Iris pigment epithelial cell (primary cell): ENCODE data around the gene EML4.

Experiments used
- DNase-seq: peaks from one replicate; pipeline ENCODE4 v3.0.0-alpha.2; 2011; ENCODE audit warnings: low read depth

Gene EML4

GRCh38 chr2:42194428-42194827 is 25.3 kb downstream of the EML4 start:
- no peak for DNase-seq

DNA sequence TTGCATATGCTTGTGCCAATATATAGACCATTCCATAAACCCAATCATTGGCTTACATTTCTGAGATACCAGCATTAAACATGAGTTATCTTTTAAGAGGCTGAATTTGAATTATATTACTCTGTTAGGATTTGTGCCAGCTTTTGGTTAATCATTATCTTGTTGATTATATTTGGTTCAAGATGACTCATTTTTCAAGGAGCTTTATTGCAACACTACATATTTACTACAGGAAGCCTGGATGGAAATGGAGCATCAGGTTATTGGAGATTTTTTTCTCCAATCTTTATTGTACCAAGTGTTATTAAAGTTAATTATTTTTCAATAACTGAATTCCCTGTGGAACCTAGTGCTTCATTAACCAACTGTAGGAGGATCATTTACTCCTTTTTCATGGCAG is 26.4 kb downstream of the EML4 start:
- peak; percentile 84 for DNase-seq

DNA sequence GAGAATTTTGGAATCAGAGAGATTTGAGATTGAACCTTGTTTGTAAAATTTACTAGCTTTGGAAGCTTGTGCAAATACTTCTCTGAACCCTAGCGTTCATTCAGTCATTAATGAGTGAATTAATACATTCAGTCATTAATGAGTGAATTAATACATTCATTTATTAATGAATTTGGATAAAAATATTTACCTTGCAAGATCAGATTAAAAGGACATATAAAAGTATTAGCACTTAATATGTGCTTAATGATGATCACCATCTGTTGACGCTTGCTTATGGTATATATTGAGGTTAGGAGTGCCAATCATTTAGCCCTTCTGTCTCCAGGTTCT is 26.9 kb downstream of the EML4 start:
- no peak for DNase-seq

DNA sequence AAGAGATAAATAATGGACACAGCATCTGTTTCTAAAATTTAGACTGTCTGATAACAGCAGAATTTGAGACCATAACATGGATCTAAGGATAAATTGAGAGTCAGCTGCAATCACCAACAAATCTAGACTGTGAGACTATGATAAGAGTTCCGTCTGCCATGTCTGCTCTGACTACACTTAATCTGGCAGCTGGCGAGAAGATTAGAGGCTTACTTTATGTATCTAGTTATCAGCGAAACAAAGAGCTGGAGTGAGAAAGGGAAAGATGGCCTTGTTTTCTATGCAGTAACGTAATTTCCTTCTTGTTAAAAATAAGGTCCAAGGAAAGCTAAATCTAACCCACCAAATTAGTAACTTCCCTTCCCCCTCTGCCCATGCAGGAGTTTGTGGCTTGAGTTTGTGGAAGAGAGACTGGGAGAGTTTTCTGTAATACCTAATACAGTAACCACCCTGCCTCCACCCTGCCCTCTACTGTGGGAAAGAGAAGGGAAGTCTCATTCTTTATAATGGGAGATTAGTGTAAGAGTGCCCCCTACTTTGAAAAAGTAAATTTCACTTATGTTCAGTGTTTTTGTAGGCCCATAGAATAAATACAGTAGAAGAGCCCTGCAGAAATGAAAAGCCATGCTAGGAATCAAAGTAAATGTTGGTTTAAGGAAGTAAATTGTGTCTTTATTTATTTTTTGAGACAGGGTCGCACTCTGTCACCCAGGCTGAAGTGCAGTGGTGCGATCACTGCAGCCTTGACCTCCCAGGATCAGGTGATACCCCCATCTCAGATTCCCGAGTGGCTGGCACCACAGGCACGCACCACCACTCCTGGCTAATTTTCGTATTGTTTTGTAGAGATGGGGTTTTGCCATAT is 27.5 kb downstream of the EML4 start:
- DNase-seq, result peak; percentile 71

GRCh38 chr2:42197792-42198191 is 28.6 kb downstream of the EML4 start:
- DNase-seq, result no peak

DNA sequence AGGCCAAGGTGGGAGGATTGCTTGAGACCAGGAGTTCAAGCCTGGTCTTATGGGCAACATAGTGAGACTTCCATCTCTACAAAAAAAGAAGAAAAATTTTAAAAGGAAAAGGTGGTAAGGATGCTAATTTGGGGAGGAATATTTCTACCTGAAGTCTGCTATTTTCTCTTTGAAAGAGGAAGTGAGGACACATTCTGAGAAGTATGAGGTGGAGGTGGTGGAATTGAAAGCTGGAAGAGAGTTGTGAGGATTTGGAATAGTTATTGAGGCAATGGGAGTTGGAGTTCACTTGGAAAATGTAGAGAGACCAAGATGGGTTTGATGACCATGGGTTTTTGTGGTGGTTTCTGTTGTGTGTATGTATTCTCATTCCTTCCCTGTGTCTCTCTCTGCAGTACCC is 29.3 kb downstream of the EML4 start:
- no peak for DNase-seq

DNA sequence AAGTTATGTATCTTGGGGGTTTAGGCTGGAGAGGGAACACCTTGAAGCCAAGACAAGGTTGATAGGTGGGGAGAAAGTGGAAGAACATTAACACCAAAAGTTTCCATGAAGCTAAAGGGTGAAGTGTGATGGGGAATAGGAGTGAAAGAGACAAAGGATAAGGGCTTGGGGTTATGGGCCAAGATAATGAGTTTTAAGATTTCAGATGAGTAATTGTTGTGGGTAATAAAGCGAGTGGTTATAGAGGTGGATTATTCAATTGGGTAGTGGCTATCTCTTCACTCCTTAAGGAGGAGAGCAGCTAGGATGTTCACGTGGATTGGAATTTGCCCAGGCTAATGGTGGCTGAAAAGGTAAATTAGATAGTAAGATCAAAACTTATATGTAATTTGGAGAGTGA is 29.8 kb downstream of the EML4 start:
- DNase-seq, result no peak

DNA sequence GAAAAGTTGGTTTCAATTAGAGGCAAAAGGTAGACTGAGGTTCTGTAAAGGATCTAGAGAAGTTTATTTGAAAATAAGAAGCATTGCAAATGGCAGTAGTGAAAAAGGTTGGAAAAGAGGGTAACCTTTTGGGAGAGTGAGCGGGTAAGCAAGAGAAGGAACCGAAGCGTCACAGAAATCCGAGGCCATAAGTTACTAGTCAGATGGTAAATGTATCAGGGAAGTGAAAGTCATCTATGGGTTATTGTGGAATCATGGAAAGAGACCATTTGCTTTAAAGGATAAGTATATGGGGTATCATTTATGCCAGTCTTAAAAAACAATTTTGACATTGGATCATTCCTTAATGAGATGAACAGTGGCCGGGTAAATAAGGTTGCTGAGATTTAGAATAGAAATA is 30.5 kb downstream of the EML4 start:
- no peak for DNase-seq

DNA sequence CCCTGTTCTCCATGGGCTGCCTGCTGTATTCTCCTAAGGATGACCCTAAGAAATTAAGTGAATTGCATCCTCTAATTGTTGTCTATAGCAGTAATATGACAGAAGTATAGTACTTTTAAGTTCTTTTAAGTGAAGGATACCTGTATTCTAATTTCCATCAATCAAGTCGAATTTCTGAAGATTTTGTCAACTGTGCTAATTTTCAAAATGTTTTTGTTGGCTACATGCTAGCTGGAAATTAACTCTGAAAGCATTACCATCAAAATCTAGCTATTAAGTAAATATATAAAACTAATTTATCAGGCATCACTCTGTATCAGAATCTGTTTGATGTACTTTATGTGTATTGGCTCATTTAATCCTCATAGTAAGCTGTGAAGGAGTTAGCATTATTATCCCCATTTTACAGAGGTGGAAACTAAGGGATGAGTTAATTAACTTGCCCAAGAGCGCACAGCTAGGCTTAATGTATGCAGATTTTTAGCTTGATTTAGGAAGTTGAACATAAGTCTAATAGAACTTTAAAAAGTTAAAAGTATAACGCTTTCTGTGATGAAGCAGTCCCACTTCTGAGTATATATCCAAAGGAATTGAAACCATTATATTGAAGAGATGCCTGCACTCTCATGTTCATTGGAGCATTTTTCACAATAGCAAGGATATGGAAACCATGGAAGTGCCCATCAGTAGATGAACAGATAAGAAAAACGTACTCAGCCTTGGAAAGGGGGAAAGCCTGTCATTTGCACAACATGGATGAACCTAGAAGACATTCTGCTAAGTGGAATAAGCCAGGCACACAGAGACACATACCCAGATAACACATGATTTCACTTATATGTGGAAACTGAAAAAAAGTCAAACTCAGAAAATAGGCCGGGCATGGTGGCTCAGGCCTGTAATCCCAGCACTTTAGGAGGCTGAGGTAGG is 32.0 kb downstream of the EML4 start:
- DNase-seq, result no peak

DNA sequence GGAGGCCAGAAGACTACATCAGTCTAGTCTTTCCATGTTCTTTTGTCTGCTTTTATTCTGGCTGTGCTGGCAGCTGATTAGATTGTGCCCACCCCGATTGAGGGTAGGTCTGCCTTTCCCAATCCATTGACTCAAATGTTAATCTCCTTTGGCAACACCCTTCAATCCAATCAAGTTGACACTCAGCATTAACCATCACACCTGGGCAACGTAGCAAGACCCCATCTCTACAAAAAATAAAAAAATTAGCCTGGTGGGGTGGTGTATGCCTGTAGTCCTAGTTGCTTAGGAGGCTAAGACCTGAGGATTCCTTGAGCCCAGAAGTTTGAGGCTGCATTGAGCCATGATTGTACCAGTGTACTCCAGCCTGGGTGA is 33.5 kb downstream of the EML4 start:
- DNase-seq, result no peak

DNA sequence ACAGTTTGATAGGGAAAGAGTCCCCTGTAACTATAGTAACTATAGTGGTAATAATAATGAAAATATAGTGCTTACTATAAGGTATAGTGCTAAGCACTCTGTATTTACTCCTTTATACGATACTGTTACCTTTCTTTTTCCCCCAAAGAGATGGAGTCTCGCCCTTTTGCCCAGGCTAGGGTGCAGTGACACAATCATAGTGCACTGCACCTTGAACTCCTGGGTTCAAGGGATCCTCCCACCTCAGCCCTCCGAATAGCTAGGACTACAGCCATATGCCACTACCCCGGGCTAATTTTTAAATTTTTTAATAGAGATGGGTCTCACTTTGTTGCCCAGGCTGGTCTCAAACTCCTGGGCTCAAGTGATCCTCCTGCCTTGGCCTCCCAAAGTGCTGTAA is 34.6 kb downstream of the EML4 start:
- DNase-seq, result no peak

DNA sequence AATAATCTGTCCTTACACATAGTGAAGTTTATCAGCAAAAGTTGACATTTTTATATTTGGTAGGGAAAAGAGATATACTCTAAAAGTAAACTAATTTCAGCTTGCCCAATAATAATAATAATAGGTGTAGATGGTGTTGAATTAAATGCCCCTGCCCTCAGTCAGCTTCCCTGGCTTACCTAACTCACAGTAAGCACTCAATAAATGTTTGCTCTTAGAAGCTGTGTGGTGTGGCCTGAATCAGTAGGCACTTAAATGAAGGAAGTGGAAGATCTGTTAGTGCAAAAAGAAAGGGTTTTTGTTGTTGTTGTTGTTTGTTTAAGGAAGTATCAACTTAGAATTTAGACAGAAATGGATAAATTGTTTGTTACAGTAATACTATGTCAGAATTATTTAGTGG is 36.2 kb downstream of the EML4 start:
- no peak for DNase-seq

DNA sequence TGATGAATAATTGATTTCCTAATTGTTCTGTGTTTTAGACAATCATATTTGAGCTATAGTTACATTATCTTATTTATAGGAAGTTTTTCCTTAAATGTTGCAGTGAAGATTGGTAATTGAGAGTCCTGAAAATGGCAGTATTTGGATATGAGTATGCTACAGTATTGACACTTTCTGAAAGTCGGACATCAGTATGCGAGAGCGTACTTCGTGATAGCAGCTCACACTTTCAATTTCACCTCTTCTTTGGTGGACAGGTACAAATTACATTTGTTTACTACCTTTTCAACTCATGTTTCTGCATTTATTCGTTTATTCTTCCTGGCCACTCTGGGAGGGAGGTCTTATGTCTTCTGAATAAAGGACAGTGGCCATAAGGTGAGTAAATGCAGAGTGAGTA is 38.7 kb downstream of the EML4 start:
- DNase-seq, result no peak

DNA sequence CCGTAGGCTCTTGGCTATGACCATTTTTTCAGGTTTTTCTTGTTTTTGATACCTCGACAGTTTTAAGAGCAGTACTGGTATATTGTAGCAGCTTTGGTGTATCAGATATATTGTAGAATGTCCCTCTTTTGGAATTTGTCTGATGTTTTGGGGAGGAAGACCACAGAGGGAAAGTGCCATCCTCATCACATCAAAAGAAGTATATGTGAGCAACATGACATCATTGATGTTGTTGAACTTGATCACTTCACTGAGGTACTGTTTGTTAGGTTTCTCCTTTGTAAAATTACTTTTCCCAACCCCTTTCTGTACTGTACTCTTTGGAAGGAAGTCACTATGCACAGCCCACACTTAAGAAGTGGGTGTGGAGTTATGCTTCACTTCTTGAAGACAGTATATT is 41.0 kb downstream of the EML4 start:
- DNase-seq, result no peak

GRCh38 chr2:42211291-42211690 is 42.1 kb downstream of the EML4 start:
- no peak for DNase-seq

DNA sequence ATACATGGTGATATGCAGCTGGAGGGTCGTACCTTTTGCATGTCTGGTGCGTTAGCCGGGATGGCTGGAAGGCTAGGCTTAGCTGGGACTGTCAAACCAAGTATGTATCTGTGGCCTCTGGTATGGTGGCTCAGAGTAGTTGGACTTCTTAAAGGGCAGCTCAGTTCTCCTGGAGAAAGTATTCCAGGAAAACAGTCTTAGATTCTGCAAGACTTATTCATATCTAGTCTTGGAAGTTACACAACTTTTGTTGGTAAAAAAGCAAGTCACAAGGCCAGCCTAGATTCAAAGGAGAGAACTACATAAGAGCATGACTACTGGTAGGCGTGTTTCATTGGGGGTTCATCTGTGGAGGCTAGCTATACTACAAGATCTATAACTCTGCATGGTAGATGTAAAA is 45.5 kb downstream of the EML4 start:
- peak; percentile 80 for DNase-seq

- peak; percentile 82 for DNase-seq
Measured at GRCh38 chr2:42216694-42217093, 47.5 kb downstream of the EML4 start.

DNA sequence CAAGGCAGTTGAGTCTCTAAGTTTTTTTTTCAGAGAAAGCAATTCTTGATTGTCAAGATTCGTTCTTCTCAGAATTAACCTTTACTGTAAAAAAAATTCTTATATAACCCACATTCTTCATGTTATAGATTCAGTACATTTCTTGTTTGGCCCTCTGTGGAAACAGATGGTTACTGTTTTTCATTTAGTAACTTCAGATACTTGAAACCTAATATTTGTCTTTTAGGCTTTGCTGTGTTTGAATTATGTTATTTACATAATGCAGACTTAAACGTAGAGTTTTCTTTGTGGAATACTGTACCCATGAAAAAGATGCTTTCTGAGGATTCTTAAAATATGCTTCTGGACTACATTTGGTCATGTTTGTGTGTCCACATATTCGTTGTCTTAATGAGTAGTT is 48.2 kb downstream of the EML4 start:
- DNase-seq, result no peak

DNA sequence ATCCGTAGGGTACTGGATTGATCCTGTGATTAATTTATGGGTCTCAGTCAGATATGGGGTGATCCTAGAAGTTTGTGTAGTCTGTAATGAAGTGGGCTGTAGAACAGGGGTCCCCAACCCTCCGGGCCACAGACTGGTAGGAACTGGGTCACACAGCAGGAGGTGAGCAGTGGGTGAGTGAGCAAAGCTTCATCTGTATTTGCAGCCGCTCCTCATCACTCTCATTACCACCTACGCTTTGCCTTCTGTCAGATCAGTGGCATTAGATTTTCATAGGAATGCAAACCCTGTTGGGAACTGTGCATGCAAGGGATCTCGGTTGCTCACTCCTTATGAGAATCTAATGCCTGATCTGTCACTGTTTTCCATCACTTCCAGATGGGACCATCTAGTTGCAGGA is 48.8 kb downstream of the EML4 start:
- DNase-seq, result no peak

DNA sequence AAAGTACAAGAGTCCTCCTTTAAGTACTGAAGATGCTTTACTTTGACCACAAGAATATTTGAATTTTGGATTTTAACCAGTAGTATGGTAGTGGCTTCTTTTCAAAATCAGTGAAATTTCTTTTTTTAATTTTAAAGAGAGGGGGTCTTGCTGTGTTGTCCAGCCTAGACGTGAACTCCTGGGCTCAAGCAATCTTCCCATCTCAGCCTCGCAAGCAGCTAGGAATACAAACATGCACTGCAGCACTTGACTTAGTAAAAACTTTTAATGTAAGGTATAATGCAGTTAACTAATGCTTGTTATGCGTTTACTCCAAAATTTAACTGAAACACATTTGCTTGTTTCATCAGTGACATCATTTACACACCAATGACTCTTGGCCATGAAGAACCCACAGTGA is 49.6 kb downstream of the EML4 start:
- no peak for DNase-seq

DNA sequence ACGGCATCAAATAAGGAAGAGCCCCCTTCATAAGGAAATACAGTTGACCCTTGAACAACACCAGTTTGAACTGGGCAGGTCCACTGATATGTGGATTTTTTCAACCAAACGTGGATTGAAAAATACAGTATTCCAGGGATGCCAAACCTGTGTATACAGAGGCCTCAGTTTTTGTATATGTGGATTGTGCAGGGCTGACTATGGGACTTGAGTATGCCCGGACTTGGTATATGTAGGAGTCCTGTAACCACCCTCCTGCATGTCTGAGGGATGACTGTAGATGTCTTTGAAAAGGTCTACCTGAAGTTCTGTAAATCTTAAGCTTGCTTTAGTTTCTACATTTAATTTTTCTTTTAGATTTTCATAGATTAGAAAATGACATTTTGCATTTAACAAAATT is 50.0 kb downstream of the EML4 start:
- DNase-seq, result no peak

- no peak for DNase-seq
Measured at GRCh38 chr2:42220566-42220965, 51.4 kb downstream of the EML4 start.

GRCh38 chr2:42223067-42223854 is 54.1 kb downstream of the EML4 start:
- no peak for DNase-seq
